GM12878 (cell line): ENCODE data around the gene MN1. TPM values are rescaled to one million over a fixed set of nuclear protein-coding genes. Genes with fewer than 3 reads are reported as not detected.

ENCODE experiments used
- ATAC-seq: fragments of 200-7000 bp; cut with Tn5 transposase; 3 replicates; pipeline ENCODE4 v1.9.1; 2020; ENCODE audit warnings: mild to moderate bottlenecking, moderate library complexity
- BruUV-seq: library from RNA; stranded (reverse); fragments of 400-500 nt; replicated peaks from 2 replicates; lab custom pipeline; 2021; lab: Mats Ljungman, UMichigan
- CTCF ChIA-PET: fragments of 300-600 bp; sonication (Branson Sonifier 250); formaldehyde crosslinking; extraction: SDS; loops from one replicate; lab custom pipeline; 2021; ENCODE audit warnings: inconsistent platforms; lab: Yijun Ruan, JAX
- POLR2A ChIA-PET: fragments of 350-600 bp; formaldehyde crosslinking; extraction: SDS; loops from one replicate; lab custom pipeline; 2021; ENCODE audit warnings: inconsistent platforms; lab: Charles Lee
- RAD21 ChIA-PET: fragments of 300-600 bp; sonication (Branson Sonifier 250); formaldehyde crosslinking; loops from one replicate; lab custom pipeline; 2023; ENCODE audit warnings: antibody characterized with exemption; ENCODE audit not compliant: unreplicated experiment; lab: Charles Lee
- SMC1A ChIA-PET: fragments of 300-600 bp; sonication (Branson Sonifier 250); formaldehyde crosslinking; loops from one replicate; lab custom pipeline; 2023; ENCODE audit not compliant: unreplicated experiment, uncharacterized antibody; lab: Charles Lee
- DNase-seq: peaks from one replicate; pipeline ENCODE4 v3.0.0-alpha.2; 2011; ENCODE audit warnings: low read depth, low spot score
- FAIRE-seq: peaks from 3 replicates; lab custom pipeline; 2011; peaks lifted over from hg19 to GRCh38; lab: Jason Lieb, UNC
- H2AFZ ChIP-seq: 2 replicates; pipeline ENCODE4 v1.6.0; 2011; ENCODE audit warnings: low read depth, low read length, control low read depth; ENCODE audit not compliant: control insufficient read depth
- H3K27ac ChIP-seq: 2 replicates; pipeline ENCODE4 v1.5.1; 2011; ENCODE audit warnings: control low read depth; ENCODE audit not compliant: control insufficient read depth, insufficient read depth
- H3K27me3 ChIP-seq, 2 experiments: replicated peaks in 1 of 2; 2 replicates each; pipeline versions ENCODE4 v1.6.0 to v1.6.1; 2011; ENCODE audit warnings: low read length in 1 of 2; ENCODE audit not compliant: control insufficient read depth in 2 of 2, insufficient read depth in 2 of 2
- H3K36me3 ChIP-seq, 2 experiments: 2 replicates each; pipeline ENCODE4 v1.5.1; 2011; ENCODE audit warnings: low read length in 1 of 2; ENCODE audit not compliant: control insufficient read depth in 2 of 2, insufficient read depth in 2 of 2
- H3K4me1 ChIP-seq: 2 replicates; pipeline ENCODE4 v1.6.1; 2011; ENCODE audit warnings: mild to moderate bottlenecking, low read length, moderate library complexity, mixed read lengths; ENCODE audit not compliant: control insufficient read depth, insufficient read depth
- H3K4me2 ChIP-seq: 2 replicates; pipeline ENCODE4 v1.6.0; 2011; ENCODE audit warnings: control low read depth; ENCODE audit not compliant: control insufficient read depth, insufficient read depth
- H3K4me3 ChIP-seq: fragments of 200-600 bp; sonication (generic); 2 replicates; pipeline ENCODE4 v1.5.1; 2016
- H3K79me2 ChIP-seq: 2 replicates; pipeline ENCODE4 v1.6.0; 2011; ENCODE audit warnings: low read length; ENCODE audit not compliant: control insufficient read depth, insufficient read depth
- H3K9ac ChIP-seq: 2 replicates; pipeline ENCODE4 v1.8.0; 2011; ENCODE audit warnings: low read length, control low read depth, mixed read lengths; ENCODE audit not compliant: control insufficient read depth, insufficient read depth
- H3K9me3 ChIP-seq: replicated peaks from 3 replicates; pipeline ENCODE4 v1.5.1; 2011; ENCODE audit warnings: mild to moderate bottlenecking, low read length; ENCODE audit not compliant: control insufficient read depth, insufficient read depth
- H4K20me1 ChIP-seq: 2 replicates; pipeline ENCODE4 v1.6.0; 2011; ENCODE audit not compliant: control insufficient read depth, insufficient read depth
- BRCA1 ChIP-seq: IDR thresholded peaks from 2 replicates; pipeline ENCODE4 v1.6.1; 2011; ENCODE audit warnings: low read depth, low read length, improper control_type of control experiment
- CEBPB ChIP-seq, 2 experiments: fragments of 150-350 bp in 1 of 2; IDR thresholded peaks; 2 replicates each; pipeline ENCODE4 v1.6.1; 2012 to 2014; ENCODE audit warnings: low read depth in 2 of 2, low read length in 2 of 2, borderline replicate concordance in 1 of 2, inconsistent platforms in 1 of 2
- CEBPZ ChIP-seq: fragments of 150-350 bp; IDR thresholded peaks from 2 replicates; pipeline ENCODE4 v1.6.1; 2016; ENCODE audit warnings: low read depth, low read length
- E2F8 ChIP-seq: fragments of 450-650 bp; IDR thresholded peaks from 2 replicates; pipeline ENCODE4 v1.6.1; 2018; ENCODE audit warnings: mild to moderate bottlenecking, low read depth, moderate library complexity; ENCODE audit not compliant: partially characterized antibody
- HDGF ChIP-seq: fragments of 450-650 bp; IDR thresholded peaks from 2 replicates; pipeline ENCODE4 v1.6.1; 2016; ENCODE audit warnings: antibody characterized with exemption
- WGBS: methylation state at CpG from one replicate; pipeline ENCODE4 v1.1.6; 2016; ENCODE audit warnings: low lambda C conversion rate; ENCODE audit not compliant: insufficient replicate concordance, insufficient coverage; ENCODE audit errors: missing lambda C conversion rate; 5-methylcytosine and 5-hydroxymethylcytosine counted together
- in situ Hi-C: fragments of 300-500 bp; cut with MboI; formaldehyde crosslinking; loops from 9 replicates; pipeline ENCODE4 v1.14.3; 2018; ENCODE audit warnings: mixed read lengths
- intact Hi-C: fragments of 100-400 bp; cut with micrococcal nuclease; formaldehyde crosslinking; loops from one replicate; pipeline ENCODE4 v1.14.2; 2022; ENCODE audit not compliant: unreplicated experiment
- polyA plus RNA-seq, 11 experiments: library from polyadenylated mRNA; depleted of rRNA in 4 of 11; unstranded in 6 of 11; stranded (reverse) in 5 of 11; fragments of >200 nt; fragmentation: Nextera tagmentation in 4 of 11; fragmentation: Illumina TruSeq in 1 of 11; extraction: Ambion mirVana in 4 of 11; extraction: Trizol in 1 of 11; gene quantifications; 1 replicate in 1 of 11; 2 replicates in 10 of 11; pipeline versions ENCODE4 v1.2.1 to v1.2.3, GENCODE V29; 2011 to 2016; ENCODE audit warnings: inconsistent platforms in 2 of 11, missing spikeins in 2 of 11, low read depth in 1 of 11
- total RNA-seq, 4 experiments: library from RNA; depleted of rRNA in 3 of 4; stranded (reverse); fragments of >200 nt in 3 of 4; fragmentation: Illumina TruSeq in 1 of 4; extraction: Trizol in 1 of 4; gene quantifications; 2 replicates each; pipeline versions ENCODE4 v1.2.1 to v1.2.3, GENCODE V29; 2013 to 2021

Gene MN1
- total and polyA plus RNA-seq, 10 of the 15 experiments (the other 5 are each of a cell fraction or from before 2014, with no cell fraction given) = under 0.01 to 0.24 (median 0.03) TPM; not detected in 3

GRCh38 chr22:27737521-27737920 lies 64.0 kb downstream of the MN1 start:
- no peaks in the 10 kb centered on the region for H3K27me3 ChIP-seq
- no peaks in the 10 kb centered on the region for H3K36me3 ChIP-seq
- H3K9ac ChIP-seq = no peak overlapping the region
- H3K79me2 ChIP-seq = no peaks in the 10 kb centered on the region
- POLR2A ChIA-PET = no interaction called here
- FAIRE-seq (no peak), ATAC-seq (no peak), DNase-seq (no peak)
- H3K4me1 ChIP-seq = no peaks in the 10 kb centered on the region
- H3K4me3 ChIP-seq = no peak overlapping the region
- BruUV-seq = no TSS peak
- in situ Hi-C loops = no loop called here
- H3K27ac ChIP-seq = no peak overlapping the region
- intact Hi-C loops = no loop called here
- no peak overlapping the region for H3K4me2 ChIP-seq
- H3K9me3 ChIP-seq = no peaks in the 10 kb centered on the region; the same call in 1 of the 3 replicates
- TF ChIP-seq CEBPZ = no peak
- TF ChIP-seq BRCA1 = no peak
- SMC1A ChIA-PET = no interaction called here
- no peaks in the 10 kb centered on the region for H4K20me1 ChIP-seq
- no peak overlapping the region for H2AFZ ChIP-seq
- CTCF ChIA-PET = no interaction called here
- 55% methylated on average over 4 of the region's 4 CpGs for WGBS
- RAD21 ChIA-PET = no interaction called here

- ChIA-PET SMC1A (no interaction called here), POLR2A (no interaction called here), RAD21 (no interaction called here), CTCF (no interaction called here)
- DNase-seq (no peak), ATAC-seq (no peak), FAIRE-seq (no peak)
- Histone ChIP-seq H3K9ac (no peak overlapping the region), H3K27ac (no peak overlapping the region), H2AFZ (no peak overlapping the region), H3K4me2 (no peak overlapping the region), H3K4me3 (no peak overlapping the region), H3K36me3 (no peaks in the 10 kb centered on the region), H3K9me3 (no peaks in the 10 kb centered on the region; the same call in 1 of the 3 replicates), H4K20me1 (no peaks in the 10 kb centered on the region), H3K79me2 (no peaks in the 10 kb centered on the region), H3K4me1 (no peaks in the 10 kb centered on the region), H3K27me3 (no peaks in the 10 kb centered on the region; a peak in 1 of 4 replicates)
- BruUV-seq = no TSS peak
- in situ Hi-C loops = no loop called here
- TF ChIP-seq HDGF (no peak), E2F8 (no peak), CEBPB (IDR thresholded peaks at IDR 0.05; ENCODE audit: borderline replicate concordance in 1 of 2, low read depth in 2 of 2, low read length in 2 of 2) (no peak)
- intact Hi-C loops = no loop called here
- WGBS = 0% methylated on average over 4 of the region's 4 CpGs
Observed at GRCh38 chr22:27734066-27734465, 67.5 kb downstream of the MN1 start.
